Lower leg skin (tissue), 4 donors: ENCODE measurements around the gene APOBEC3F. TPM values are rescaled to one million over a fixed set of nuclear protein-coding genes. Genes with fewer than 3 reads are reported as not detected.
"Not testable (repeated sequence)": the region's sequence is repeated elsewhere in the genome, so short reads cannot be mapped to it uniquely, and the experiment has no call there.

Source experiments
- DNase-seq, 2 donors: peaks; one replicate each; pipeline ENCODE4 v3.0.0-alpha.2; 2019; ENCODE audit warnings: low spot score in 2 of 2
- H3K4me3 ChIP-seq: fragments of 200-600 bp; sonication (generic); 2 replicates; pipeline ENCODE4 v1.5.1; 2017; ENCODE audit warnings: mild to moderate bottlenecking, low read depth; ENCODE audit not compliant: poor library complexity, severe bottlenecking
- POLR2A ChIP-seq, 2 donors: fragments of 450-650 bp; IDR thresholded peaks; one replicate each; pipeline ENCODE4 v1.6.1; 2016 to 2017; ENCODE audit warnings: antibody characterized with exemption in 2 of 2, mild to moderate bottlenecking in 1 of 2, moderate library complexity in 1 of 2
- WGBS, 2 donors: methylation state at CpG; one replicate each; pipeline ENCODE4 v1.1.5; 2018; 5-methylcytosine and 5-hydroxymethylcytosine counted together
- intact Hi-C: fragments of 100-400 bp; cut with DNase I; formaldehyde crosslinking; loops from one replicate; pipeline ENCODE4 v1.15.0; 2023; ENCODE audit warnings: low total_unique reads
- total RNA-seq, 4 donors: library from RNA; depleted of rRNA; stranded (reverse); fragments of >200 nt; gene quantifications; one replicate each; pipeline ENCODE4 v1.1.0, GENCODE V29; 2016
- TF ChIP-seq, protein P1 (sequence below), 3 donors: fragments of 450-650 bp; IDR thresholded peaks; one replicate each; pipeline ENCODE4 v1.5.1; 2016; ENCODE audit warnings: antibody characterized with exemption in 3 of 3, mild to moderate bottlenecking in 3 of 3, moderate library complexity in 2 of 3

APOBEC3F gene
- total RNA-seq, 4 donors from 2014 or later: 0.30 to 4.0 (median 0.86) TPM; not detected in 1

DNA sequence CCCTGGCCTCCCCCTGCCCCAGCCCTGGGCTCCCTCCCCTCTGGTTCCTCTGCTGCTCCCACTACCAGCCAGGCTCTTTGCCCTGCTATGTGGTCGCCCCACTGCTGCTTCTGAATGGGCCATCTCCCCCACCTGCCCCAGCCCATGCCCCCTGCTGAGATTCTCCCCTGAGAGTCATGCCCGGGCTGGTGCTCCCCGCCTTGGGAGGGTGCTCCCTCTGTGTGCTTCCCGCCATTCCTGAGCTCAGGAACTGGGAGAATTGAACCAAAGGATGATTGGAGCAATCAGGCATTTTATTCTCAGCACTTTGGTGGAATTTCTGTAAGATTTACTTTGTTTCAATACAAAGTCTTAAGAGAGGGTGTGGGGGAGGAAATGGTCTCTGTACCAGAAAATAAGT, 12.9 kb upstream of the APOBEC3F start:
- no peak for TF ChIP-seq POLR2A (IDR thresholded peaks at IDR 0.05)
- TF ChIP-seq, protein P1, sequence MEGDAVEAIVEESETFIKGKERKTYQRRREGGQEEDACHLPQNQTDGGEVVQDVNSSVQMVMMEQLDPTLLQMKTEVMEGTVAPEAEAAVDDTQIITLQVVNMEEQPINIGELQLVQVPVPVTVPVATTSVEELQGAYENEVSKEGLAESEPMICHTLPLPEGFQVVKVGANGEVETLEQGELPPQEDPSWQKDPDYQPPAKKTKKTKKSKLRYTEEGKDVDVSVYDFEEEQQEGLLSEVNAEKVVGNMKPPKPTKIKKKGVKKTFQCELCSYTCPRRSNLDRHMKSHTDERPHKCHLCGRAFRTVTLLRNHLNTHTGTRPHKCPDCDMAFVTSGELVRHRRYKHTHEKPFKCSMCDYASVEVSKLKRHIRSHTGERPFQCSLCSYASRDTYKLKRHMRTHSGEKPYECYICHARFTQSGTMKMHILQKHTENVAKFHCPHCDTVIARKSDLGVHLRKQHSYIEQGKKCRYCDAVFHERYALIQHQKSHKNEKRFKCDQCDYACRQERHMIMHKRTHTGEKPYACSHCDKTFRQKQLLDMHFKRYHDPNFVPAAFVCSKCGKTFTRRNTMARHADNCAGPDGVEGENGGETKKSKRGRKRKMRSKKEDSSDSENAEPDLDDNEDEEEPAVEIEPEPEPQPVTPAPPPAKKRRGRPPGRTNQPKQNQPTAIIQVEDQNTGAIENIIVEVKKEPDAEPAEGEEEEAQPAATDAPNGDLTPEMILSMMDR (IDR thresholded peaks at IDR 0.05): no peak
- DNase-seq: no peak
- 85 to 87% methylated on average over 4 of the region's 4 CpGs for WGBS, 2 donors
- no peak overlapping the region for H3K4me3 ChIP-seq
- intact Hi-C loops: no loop called here

DNA sequence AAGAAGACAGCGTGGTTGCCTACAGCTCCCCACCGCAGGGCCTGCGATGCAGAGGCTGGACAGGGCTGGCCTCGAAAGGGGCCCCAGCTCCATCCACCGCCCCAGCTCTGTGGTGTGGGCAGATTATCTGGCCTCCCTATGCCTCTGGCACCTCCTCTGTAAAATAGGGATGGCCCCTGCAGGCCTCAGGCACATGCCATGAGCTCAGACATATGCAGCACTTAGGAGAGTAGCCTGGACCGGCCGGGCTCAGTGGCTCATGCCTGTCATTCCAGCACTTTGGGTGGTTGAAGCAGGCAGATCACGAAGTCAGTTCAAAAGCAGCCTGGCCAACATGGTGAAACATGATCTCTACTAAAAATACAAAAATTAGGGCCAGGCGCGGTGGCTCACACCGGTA, 12.4 kb upstream of the APOBEC3F start:
- no peak overlapping the region for H3K4me3 ChIP-seq
- intact Hi-C loops: no loop called here
- TF ChIP-seq POLR2A (IDR thresholded peaks at IDR 0.05): no peak
- TF ChIP-seq, protein P1 (IDR thresholded peaks at IDR 0.05): no peak
- no peak for DNase-seq
- 80 to 91% methylated on average over 9 to 11 of the region's 11 CpGs for WGBS, 2 donors

DNA sequence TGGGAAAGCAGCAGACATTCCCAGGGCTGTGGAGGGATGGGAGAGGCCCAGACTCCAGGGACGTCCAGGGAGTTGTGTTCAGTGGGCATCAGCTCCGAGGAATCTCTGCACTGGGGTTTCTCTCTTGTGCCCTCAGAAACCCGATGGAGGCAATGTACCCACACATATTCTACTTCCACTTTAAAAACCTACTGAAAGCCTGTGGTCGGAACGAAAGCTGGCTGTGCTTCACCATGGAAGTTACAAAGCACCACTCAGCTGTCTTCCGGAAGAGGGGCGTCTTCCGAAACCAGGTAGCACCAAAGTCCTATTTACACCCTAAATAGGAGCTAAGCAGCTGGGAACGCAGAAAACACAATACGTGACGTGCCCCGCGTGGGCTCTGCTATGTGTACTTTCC, 11.4 kb upstream of the APOBEC3F start:
- no peak for DNase-seq
- TF ChIP-seq, protein P1 (IDR thresholded peaks at IDR 0.05): no peak
- WGBS, 2 donors: 88 to 96% methylated on average over 13 of the region's 13 CpGs
- intact Hi-C loops: no loop called here
- H3K4me3 ChIP-seq: no peak overlapping the region

DNA sequence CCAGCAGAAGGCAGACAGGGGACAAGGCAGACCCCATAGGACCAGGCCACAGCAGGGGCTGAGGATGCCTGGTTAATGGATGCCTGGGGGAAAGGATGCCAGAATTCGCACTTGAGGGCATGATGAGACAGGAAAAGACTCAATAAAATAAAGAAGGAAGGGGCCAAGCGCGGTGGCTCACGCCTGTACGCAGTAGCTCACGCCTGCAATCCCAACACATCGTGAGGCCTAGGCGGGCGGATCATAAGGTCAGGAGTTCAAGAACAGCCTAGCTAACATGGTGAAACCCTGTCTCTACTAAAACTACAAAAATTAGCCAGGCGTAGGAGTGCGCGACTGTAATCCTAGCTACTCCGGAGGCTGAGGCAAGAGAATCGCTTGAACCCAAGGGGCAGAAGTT, 10.0 kb upstream of the APOBEC3F start:
- TF ChIP-seq, protein P1 (IDR thresholded peaks at IDR 0.05): no peak
- TF ChIP-seq POLR2A (IDR thresholded peaks at IDR 0.05): no peak
- intact Hi-C loops: no loop called here
- H3K4me3 ChIP-seq: no peak overlapping the region
- 87 to 88% methylated on average over 14 of the region's 14 CpGs for WGBS, 2 donors
- DNase-seq: no peak

DNA sequence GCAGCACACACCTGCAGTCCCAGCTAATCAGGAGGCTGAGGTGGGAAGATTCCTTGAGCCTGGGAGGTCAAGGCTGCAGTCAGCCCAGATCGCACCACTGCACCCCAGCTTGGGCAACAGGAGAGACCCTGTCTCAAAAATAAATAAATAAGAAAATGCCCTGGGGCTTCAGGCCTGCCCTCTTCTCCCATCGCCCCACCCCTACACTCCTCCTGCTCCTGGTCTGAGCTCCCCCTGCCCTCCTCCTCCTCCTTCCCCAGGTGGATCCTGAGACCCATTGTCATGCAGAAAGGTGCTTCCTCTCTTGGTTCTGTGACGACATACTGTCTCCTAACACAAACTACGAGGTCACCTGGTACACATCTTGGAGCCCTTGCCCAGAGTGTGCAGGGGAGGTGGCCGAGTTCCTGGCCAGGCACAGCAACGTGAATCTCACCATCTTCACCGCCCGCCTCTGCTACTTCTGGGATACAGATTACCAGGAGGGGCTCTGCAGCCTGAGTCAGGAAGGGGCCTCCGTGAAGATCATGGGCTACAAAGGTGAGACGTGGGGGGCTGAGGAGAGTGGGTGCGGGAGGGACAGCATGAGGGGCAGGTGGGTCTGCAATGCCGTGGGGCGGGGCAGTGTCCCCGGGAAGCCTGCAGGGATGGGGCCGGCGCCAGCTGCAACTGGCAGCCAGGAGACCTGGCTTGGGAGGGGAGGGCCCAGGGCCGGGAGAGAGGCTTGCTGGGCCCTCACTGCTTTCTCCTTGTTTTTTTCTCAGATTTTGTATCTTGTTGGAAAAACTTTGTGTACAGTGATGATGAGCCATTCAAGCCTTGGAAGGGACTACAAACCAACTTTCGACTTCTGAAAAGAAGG, 9.0 kb upstream of the APOBEC3F start:
- WGBS, 2 donors: 58 to 59% methylated on average over 17 to 18 of the region's 18 CpGs
- DNase-seq: not testable (repeated sequence)

DNA sequence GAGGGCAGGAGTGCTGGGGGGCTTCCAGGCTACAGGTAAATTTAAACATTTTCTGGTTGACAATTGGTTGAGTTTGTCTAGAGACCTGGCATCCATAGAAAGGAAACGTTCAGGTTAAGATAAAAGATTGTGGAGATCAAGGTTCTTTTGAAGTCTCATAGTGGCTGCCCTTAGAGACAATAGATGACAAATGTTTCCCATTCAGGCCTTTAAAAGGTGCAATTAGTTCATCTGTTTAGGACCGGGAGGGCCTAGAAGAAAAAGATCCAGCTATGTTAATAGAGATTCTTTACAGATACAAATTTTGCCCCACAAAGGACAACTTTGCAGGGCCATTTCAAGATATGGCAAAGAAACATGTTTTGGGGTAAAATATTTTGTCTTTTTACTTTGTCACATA, 3.6 kb upstream of the APOBEC3F start:
- H3K4me3 ChIP-seq, intact Hi-C loops, DNase-seq: not testable (repeated sequence)
- 47 to 55% methylated on average over 2 of the region's 2 CpGs for WGBS, 2 donors

More for the DNA sequence above, 9.0 kb upstream of the APOBEC3F start:
- H3K4me3 ChIP-seq, intact Hi-C loops: not testable (repeated sequence)
